ENCODE data around the gene NRARP.

DNA sequence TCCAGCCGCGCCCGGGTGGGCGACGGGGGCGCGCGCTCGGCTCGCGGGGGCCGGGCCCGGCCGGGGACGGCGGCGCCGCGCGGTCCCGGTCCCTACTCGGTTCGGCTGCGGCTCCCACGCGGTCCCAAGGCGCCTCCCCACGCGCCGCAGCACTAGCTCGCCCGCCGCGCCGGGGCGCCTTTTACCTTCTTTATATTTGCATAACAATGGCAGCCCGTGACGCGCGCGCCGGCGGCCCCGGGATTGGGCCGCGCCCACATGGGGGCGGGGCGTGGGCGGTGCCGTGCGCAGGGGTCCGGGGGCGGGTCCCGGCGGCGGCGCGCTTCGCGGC lies at the start of gene NRARP:
- TF ChIP-seq POLR2A (IDR thresholded peaks at IDR 0.05) (peak in 3 of 4 donors; percentile 25 to 65 (median 47)), POLR2AphosphoS5 (IDR thresholded peaks at IDR 0.05) (peak; percentile 53 to 91)
- TF ChIP-seq, protein P1, sequence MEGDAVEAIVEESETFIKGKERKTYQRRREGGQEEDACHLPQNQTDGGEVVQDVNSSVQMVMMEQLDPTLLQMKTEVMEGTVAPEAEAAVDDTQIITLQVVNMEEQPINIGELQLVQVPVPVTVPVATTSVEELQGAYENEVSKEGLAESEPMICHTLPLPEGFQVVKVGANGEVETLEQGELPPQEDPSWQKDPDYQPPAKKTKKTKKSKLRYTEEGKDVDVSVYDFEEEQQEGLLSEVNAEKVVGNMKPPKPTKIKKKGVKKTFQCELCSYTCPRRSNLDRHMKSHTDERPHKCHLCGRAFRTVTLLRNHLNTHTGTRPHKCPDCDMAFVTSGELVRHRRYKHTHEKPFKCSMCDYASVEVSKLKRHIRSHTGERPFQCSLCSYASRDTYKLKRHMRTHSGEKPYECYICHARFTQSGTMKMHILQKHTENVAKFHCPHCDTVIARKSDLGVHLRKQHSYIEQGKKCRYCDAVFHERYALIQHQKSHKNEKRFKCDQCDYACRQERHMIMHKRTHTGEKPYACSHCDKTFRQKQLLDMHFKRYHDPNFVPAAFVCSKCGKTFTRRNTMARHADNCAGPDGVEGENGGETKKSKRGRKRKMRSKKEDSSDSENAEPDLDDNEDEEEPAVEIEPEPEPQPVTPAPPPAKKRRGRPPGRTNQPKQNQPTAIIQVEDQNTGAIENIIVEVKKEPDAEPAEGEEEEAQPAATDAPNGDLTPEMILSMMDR (IDR thresholded peaks at IDR 0.05) = no peak

Measured in upper lobe of left lung (tissue), 4 donors.